Gastroesophageal sphincter (tissue), 4 donors: ENCODE measurements around the gene TSHZ2. TPM values are rescaled to one million over a fixed set of nuclear protein-coding genes. Genes with fewer than 3 reads are reported as not detected.

ENCODE experiments used
- ATAC-seq: fragments of 150-250 bp; one replicate; pipeline ENCODE4 v1.9.1; 2016; ENCODE audit warnings: mild to moderate bottlenecking, moderate library complexity
- H3K27ac ChIP-seq, 4 donors: fragments of 200-600 bp; sonication (generic) in 3 of 4; 1 replicate in 3 of 4; 2 replicates in 1 of 4; pipeline ENCODE4 v1.5.1; 2016 to 2019
- H3K27me3 ChIP-seq: fragments of 200-600 bp; sonication (generic); one replicate; pipeline ENCODE4 v1.5.1; 2019
- H3K36me3 ChIP-seq, 2 donors: fragments of 200-600 bp; sonication (generic); one replicate each; pipeline ENCODE4 v1.5.1; 2019; ENCODE audit warnings: control low read depth in 1 of 2
- H3K4me1 ChIP-seq, 3 donors: fragments of 200-600 bp; sonication (generic); 1 replicate in 2 of 3; 2 replicates in 1 of 3; pipeline ENCODE4 v1.5.1; 2016 to 2019; ENCODE audit warnings: control low read depth in 2 of 3
- H3K4me3 ChIP-seq, 2 donors: fragments of 200-600 bp; sonication (generic); one replicate each; pipeline ENCODE4 v1.5.1; 2019; ENCODE audit warnings: mild to moderate bottlenecking in 1 of 2, moderate library complexity in 1 of 2
- H3K9me3 ChIP-seq, 3 donors: fragments of 200-600 bp; sonication (generic); one replicate each; pipeline ENCODE4 v1.5.1; 2017 to 2019; ENCODE audit warnings: control low read depth in 2 of 3
- CTCF ChIP-seq, 4 experiments: fragments of 200-600 bp in 2 of 4; fragments of 450-650 bp in 2 of 4; sonication (generic) in 1 of 4; IDR thresholded peaks; one replicate each; pipeline ENCODE4 v1.5.1; 2017 to 2019; ENCODE audit warnings: antibody characterized with exemption in 4 of 4, mild to moderate bottlenecking in 2 of 4, moderate library complexity in 2 of 4
- EP300 ChIP-seq: sonication (generic); formaldehyde crosslinking; IDR thresholded peaks from one replicate; pipeline ENCODE4 v1.6.1; 2017; ENCODE audit warnings: antibody characterized with exemption, mild to moderate bottlenecking
- POLR2A ChIP-seq, 2 donors: fragments of 450-650 bp; IDR thresholded peaks; one replicate each; pipeline ENCODE4 v1.6.1; 2017; ENCODE audit warnings: antibody characterized with exemption in 2 of 2, mild to moderate bottlenecking in 2 of 2, moderate library complexity in 1 of 2
- POLR2AphosphoS5 ChIP-seq: sonication (generic); formaldehyde crosslinking; IDR thresholded peaks from one replicate; pipeline ENCODE4 v1.6.1; 2017; ENCODE audit warnings: antibody characterized with exemption
- WGBS, 2 donors: methylation state at CpG; one replicate each; pipeline ENCODE4 v1.1.5; 2018; ENCODE audit warnings: low coverage in 1 of 2; 5-methylcytosine and 5-hydroxymethylcytosine counted together
- total RNA-seq, 4 donors: library from RNA; depleted of rRNA; stranded (reverse); fragments of >200 nt; gene quantifications; one replicate each; pipeline ENCODE4 v1.1.0, GENCODE V29; 2016

The TSHZ2 gene
- total RNA-seq, 4 donors from 2014 or later: 9.9 to 21.3 (median 12.2) TPM

GRCh38 chr20:52926505-52926904 is 45.7 kb upstream of the TSHZ2 start:
- WGBS, 2 donors: 52 to 75% methylated on average over 1 of the region's 1 CpG
- no peak for TF ChIP-seq POLR2A (IDR thresholded peaks at IDR 0.05)
- no peak for TF ChIP-seq EP300
- TF ChIP-seq POLR2AphosphoS5: no peak
- no peak for TF ChIP-seq CTCF (IDR thresholded peaks at IDR 0.05)
- H3K4me3 ChIP-seq: no peak overlapping the region

GRCh38 chr20:52933867-52934266 is 38.3 kb upstream of the TSHZ2 start:
- WGBS, 2 donors: 56 to 78% methylated on average over 1 of the region's 1 CpG
- Histone ChIP-seq H3K9me3 (no peaks in the 10 kb centered on the region), H3K36me3 (no peaks in the 10 kb centered on the region), H3K4me3 (no peak overlapping the region), H3K27ac (no peak overlapping the region), H3K27me3 (no peaks in the 10 kb centered on the region), H3K4me1 (no peaks in the 10 kb centered on the region)
- TF ChIP-seq EP300 (no peak), CTCF (IDR thresholded peaks at IDR 0.05) (no peak), POLR2A (IDR thresholded peaks at IDR 0.05) (no peak), POLR2AphosphoS5 (no peak)
- no peak for ATAC-seq

More at GRCh38 chr20:52926505-52926904, 45.7 kb upstream of the TSHZ2 start:
- ATAC-seq: no peak
- H3K4me1 ChIP-seq: no peaks in the 10 kb centered on the region
- H3K9me3 ChIP-seq: no peaks in the 10 kb centered on the region
- H3K36me3 ChIP-seq: no peaks in the 10 kb centered on the region
- no peaks in the 10 kb centered on the region for H3K27me3 ChIP-seq
- H3K27ac ChIP-seq: no peak overlapping the region

DNA sequence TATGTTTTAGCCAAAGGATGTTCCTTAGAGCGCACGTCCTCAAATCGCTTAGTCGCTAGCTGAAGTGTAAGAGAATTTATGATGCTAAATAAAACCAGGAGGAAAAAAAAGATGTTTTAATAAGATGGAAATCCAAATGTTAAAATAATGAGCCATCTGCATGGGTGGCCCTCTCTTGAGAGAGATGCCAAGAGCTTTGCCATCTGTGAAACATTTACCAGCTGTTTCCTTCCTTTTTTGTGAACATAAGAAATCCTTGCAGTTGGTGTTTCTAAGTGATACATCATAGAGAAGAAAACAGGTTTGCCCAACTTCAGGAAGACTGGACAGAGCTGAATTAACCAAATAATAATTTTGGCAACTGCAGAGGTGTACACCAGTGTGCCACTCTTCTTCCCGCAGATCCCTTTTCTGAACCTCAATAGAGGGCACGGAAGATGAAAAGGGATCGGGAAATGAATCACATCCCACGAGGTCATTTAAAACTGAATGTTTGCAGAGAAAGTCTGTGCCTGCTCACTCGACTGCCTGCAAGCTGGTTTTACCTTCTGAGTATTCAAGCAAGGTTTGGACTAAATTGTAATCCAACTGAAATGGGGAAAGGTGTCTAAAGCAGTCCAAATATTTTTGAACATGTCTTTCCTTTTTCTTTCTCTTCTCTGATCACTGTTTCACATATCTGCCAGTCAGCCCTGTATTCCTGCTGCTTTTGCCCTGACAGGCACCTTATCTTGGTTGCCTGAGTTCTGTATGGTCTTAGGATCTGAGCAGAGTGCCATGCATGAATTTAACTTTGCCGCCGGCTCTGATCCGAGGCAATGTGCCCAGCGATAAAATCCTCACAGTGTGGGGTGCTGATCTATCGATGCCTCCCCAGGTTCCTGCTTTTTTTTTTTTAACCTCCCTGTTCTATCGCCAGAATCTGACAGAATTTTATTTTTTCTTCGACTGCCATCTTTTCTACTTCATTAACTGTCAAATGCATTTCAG is 35.5 kb upstream of the TSHZ2 start:
- no peak for ATAC-seq
- no peaks in the 10 kb centered on the region for H3K9me3 ChIP-seq
- TF ChIP-seq EP300 (no peak), POLR2A (IDR thresholded peaks at IDR 0.05) (no peak), CTCF (IDR thresholded peaks at IDR 0.05) (no peak), POLR2AphosphoS5 (no peak)
- no peaks in the 10 kb centered on the region for H3K36me3 ChIP-seq
- H3K4me3 ChIP-seq: no peak overlapping the region
- WGBS, 2 donors: 57 to 65% methylated on average over 13 to 14 of the region's 16 CpGs
- H3K4me1 ChIP-seq: no peaks in the 10 kb centered on the region
- no peak overlapping the region for H3K27ac ChIP-seq
- no peaks in the 10 kb centered on the region for H3K27me3 ChIP-seq

- H3K4me1 ChIP-seq: no peaks in the 10 kb centered on the region
- no peaks in the 10 kb centered on the region for H3K36me3 ChIP-seq
- H3K27me3 ChIP-seq: no peaks in the 10 kb centered on the region
- H3K4me3 ChIP-seq: no peak overlapping the region
- no peak overlapping the region for H3K27ac ChIP-seq
- no peak for ATAC-seq
- no peak for TF ChIP-seq CTCF (IDR thresholded peaks at IDR 0.05)
- TF ChIP-seq POLR2AphosphoS5: no peak
- TF ChIP-seq EP300: no peak
- no peak for TF ChIP-seq POLR2A (IDR thresholded peaks at IDR 0.05)
- no peaks in the 10 kb centered on the region for H3K9me3 ChIP-seq
- 69 to 82% methylated on average over 4 to 5 of the region's 6 CpGs for WGBS, 2 donors
Measured at GRCh38 chr20:52937591-52938100, 34.5 kb upstream of the TSHZ2 start.

DNA sequence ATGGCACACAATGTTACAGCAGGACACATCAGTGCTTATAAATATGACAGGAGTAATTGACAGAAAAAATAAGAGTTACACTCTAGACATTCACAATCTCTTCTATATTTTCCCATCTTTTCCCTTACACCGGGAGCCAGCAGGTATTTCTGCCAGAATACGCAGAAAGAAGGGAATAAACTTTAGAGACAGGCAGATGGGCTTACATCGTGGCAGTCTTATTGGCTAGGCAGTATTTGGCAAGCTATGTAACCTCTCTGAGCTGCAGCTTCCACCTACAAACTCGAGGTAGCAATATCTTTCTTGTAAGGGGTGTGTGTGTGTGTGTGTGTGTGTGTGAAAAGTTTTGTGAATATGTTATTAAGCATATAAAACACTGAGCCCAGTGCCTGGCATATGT is 33.0 kb upstream of the TSHZ2 start:
- H3K4me3 ChIP-seq: no peak overlapping the region
- no peaks in the 10 kb centered on the region for H3K4me1 ChIP-seq
- TF ChIP-seq POLR2AphosphoS5 (no peak), EP300 (no peak), CTCF (IDR thresholded peaks at IDR 0.05) (no peak), POLR2A (IDR thresholded peaks at IDR 0.05) (no peak)
- H3K27me3 ChIP-seq: no peaks in the 10 kb centered on the region
- ATAC-seq: no peak
- 72 to 86% methylated on average over 4 of the region's 4 CpGs for WGBS, 2 donors
- no peaks in the 10 kb centered on the region for H3K9me3 ChIP-seq
- no peak overlapping the region for H3K27ac ChIP-seq
- H3K36me3 ChIP-seq: no peaks in the 10 kb centered on the region
